Endothelial cell (in vitro differentiated cells): ENCODE measurements around the gene KLC1. TPM values are rescaled to one million over a fixed set of nuclear protein-coding genes. Genes with fewer than 3 reads are reported as not detected.

ENCODE experiments used
- DNase-seq: peaks from one replicate; pipeline ENCODE4 v3.0.0; 2021; ENCODE audit warnings: low spot score
- H3K27ac Mint-ChIP-seq: one replicate; pipeline ENCODE4 v1.8.0; 2021; ENCODE audit warnings: mixed read lengths, inconsistent platforms; ENCODE audit not compliant: unreplicated experiment
- H3K27me3 Mint-ChIP-seq: one replicate; pipeline ENCODE4 v1.8.0; 2021; ENCODE audit warnings: mild to moderate bottlenecking, moderate library complexity, mixed read lengths, inconsistent platforms; ENCODE audit not compliant: unreplicated experiment
- H3K36me3 Mint-ChIP-seq: one replicate; pipeline ENCODE4 v1.8.0; 2021; ENCODE audit warnings: mild to moderate bottlenecking, low read depth, mixed read lengths, inconsistent platforms; ENCODE audit not compliant: unreplicated experiment
- H3K4me1 Mint-ChIP-seq: one replicate; pipeline ENCODE4 v1.8.0; 2021; ENCODE audit warnings: mild to moderate bottlenecking, mixed read lengths, inconsistent platforms; ENCODE audit not compliant: unreplicated experiment
- H3K4me3 Mint-ChIP-seq: one replicate; pipeline ENCODE4 v1.8.0; 2021; ENCODE audit warnings: mild to moderate bottlenecking, mixed read lengths, inconsistent platforms; ENCODE audit not compliant: unreplicated experiment
- H3K9me3 Mint-ChIP-seq: one replicate; pipeline ENCODE4 v1.8.0; 2021; ENCODE audit warnings: mixed read lengths, inconsistent platforms; ENCODE audit not compliant: unreplicated experiment
- CTCF ChIP-seq: fragments of 200-600 bp; sonication (generic); IDR thresholded peaks from one replicate; pipeline ENCODE4 v1.5.0; 2021; ENCODE audit warnings: antibody characterized with exemption; ENCODE audit not compliant: unreplicated experiment
- total RNA-seq: library from RNA; stranded (reverse); fragmentation: NEBNext Ultra II Directional; extraction: Animal tissue kit (Norgen Biotek cat#: 25700); gene quantifications from one replicate; pipeline ENCODE4 v1.2.1, GENCODE V29; 2021; ENCODE audit not compliant: unreplicated experiment

Gene KLC1
- total RNA-seq, 1 donor from 2014 or later: 220 TPM

- no peak for TF ChIP-seq CTCF
Observed at GRCh38 chr14:103683139-103683538, 54.1 kb downstream of the KLC1 start.

GRCh38 chr14:103684471-103684870, 55.5 kb downstream of the KLC1 start:
- Mint-ChIP-seq H3K27ac (no peak overlapping the region), H3K9me3 (no peaks in the 10 kb centered on the region), H3K36me3 (peaks cover 35% of the 10 kb centered on the region), H3K4me3 (no peak overlapping the region), H3K27me3 (peaks cover under 1% of the 10 kb centered on the region), H3K4me1 (no peaks in the 10 kb centered on the region)
- no peak for DNase-seq
- TF ChIP-seq CTCF: no peak

More at GRCh38 chr14:103683139-103683538, 54.1 kb downstream of the KLC1 start:
- Mint-ChIP-seq H3K27ac (no peak overlapping the region), H3K36me3 (peaks cover 35% of the 10 kb centered on the region), H3K4me3 (no peak overlapping the region), H3K27me3 (no peaks in the 10 kb centered on the region), H3K9me3 (no peaks in the 10 kb centered on the region), H3K4me1 (no peaks in the 10 kb centered on the region)
- DNase-seq: no peak

- TF ChIP-seq CTCF: no peak
- no peak for DNase-seq
- Mint-ChIP-seq H3K9me3 (no peaks in the 10 kb centered on the region), H3K36me3 (peaks cover 35% of the 10 kb centered on the region), H3K27me3 (peaks cover 2% of the 10 kb centered on the region), H3K4me1 (no peaks in the 10 kb centered on the region), H3K27ac (no peak overlapping the region), H3K4me3 (no peak overlapping the region)
Observed at GRCh38 chr14:103684871-103685270, 55.9 kb downstream of the KLC1 start.

- Mint-ChIP-seq H3K27ac (peak overlapping the region; percentile 72), H3K4me3 (peak overlapping the region; percentile 0), H3K27me3 (peaks cover 3% of the 10 kb centered on the region), H3K4me1 (no peaks in the 10 kb centered on the region), H3K9me3 (no peaks in the 10 kb centered on the region), H3K36me3 (peaks cover 34% of the 10 kb centered on the region)
- TF ChIP-seq CTCF: no peak
- no peak for DNase-seq
Observed at GRCh38 chr14:103685276-103686211, 56.5 kb downstream of the KLC1 start.

GRCh38 chr14:103686831-103687485, 57.9 kb downstream of the KLC1 start:
- Mint-ChIP-seq H3K9me3 (no peaks in the 10 kb centered on the region), H3K36me3 (peaks cover 32% of the 10 kb centered on the region), H3K4me1 (no peaks in the 10 kb centered on the region), H3K4me3 (no peak overlapping the region), H3K27ac (no peak overlapping the region), H3K27me3 (peaks cover 3% of the 10 kb centered on the region)
- no peak for DNase-seq
- TF ChIP-seq CTCF: no peak
